OCI-M2 (cell line): ENCODE measurements around the gene KLF13.

ENCODE experiments used
- DNase-seq: peaks from one replicate; lab custom pipeline; 2025; ENCODE audit not compliant: unreplicated experiment; lab: John Stamatoyannopoulos, UW

Gene KLF13

DNA sequence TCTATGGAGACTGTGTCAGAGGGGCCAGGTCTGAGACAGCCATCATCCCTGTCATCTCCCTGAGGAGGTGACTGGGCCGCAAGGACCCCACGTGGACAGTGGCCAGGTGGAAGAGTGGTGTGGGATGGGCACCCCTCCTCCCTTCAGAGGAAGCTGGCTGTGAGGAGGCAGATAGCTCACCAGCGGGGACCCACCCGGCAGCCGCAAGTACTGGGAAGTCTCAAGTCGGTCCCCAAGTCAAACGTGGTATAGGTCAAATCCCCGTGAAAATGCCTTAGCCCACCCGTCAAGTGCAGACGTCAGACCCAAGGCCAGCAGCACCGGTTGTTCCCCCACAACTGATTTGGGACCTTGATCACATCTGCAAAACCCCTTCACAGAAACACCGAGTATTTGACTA lies 12.3 kb upstream of the KLF13 start:
- no peak for DNase-seq

DNA sequence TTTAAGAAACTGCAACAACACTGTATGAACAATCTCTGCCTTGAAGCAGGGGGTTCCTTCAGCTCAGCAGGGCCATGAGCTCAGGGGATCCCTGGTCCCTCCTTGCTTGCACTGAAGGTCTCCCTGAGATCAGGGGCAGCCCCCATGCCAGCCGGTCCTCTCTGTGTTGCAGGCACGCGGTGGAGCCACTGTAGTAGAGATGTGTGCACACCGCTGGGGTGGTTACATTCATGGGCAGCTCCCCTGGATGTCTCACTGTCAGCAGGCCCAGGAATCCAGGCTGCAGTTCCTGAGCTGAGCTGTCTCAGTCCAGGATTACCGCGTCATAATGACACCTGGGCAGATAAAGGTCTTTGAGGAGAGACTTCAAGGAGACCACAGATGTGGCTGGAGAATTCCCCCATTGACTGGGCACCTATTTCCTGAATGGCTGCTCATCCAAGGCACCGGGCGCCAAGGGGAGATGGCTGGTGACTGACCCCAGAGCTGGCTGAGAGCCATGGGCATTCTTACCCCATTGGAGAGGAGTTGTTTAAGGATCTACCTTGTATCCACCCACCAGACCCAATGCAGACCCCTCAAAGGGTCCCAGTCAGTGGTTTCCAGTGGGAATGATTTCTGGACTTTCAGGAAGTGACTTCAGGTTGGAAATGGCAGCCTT lies 10.4 kb upstream of the KLF13 start:
- no peak for DNase-seq

DNA sequence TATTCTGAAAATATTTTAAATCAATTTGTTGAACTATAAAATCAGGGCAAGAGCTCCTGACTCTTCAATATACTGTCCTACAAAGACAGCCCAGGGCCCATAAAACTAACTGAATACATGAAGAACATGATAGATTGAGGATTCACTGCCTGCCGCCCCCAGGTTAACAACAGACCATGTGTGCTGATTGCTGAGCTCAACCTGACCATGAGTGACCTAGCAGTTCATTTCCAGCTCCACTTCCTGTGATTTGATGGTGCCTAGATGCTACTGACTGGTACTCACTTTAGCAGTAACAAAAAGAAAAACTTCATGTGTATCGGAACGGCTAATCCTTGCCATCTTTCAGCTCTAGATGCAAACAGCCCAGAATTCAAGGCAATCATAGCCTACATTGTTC lies 9.6 kb upstream of the KLF13 start:
- DNase-seq, result no peak

DNA sequence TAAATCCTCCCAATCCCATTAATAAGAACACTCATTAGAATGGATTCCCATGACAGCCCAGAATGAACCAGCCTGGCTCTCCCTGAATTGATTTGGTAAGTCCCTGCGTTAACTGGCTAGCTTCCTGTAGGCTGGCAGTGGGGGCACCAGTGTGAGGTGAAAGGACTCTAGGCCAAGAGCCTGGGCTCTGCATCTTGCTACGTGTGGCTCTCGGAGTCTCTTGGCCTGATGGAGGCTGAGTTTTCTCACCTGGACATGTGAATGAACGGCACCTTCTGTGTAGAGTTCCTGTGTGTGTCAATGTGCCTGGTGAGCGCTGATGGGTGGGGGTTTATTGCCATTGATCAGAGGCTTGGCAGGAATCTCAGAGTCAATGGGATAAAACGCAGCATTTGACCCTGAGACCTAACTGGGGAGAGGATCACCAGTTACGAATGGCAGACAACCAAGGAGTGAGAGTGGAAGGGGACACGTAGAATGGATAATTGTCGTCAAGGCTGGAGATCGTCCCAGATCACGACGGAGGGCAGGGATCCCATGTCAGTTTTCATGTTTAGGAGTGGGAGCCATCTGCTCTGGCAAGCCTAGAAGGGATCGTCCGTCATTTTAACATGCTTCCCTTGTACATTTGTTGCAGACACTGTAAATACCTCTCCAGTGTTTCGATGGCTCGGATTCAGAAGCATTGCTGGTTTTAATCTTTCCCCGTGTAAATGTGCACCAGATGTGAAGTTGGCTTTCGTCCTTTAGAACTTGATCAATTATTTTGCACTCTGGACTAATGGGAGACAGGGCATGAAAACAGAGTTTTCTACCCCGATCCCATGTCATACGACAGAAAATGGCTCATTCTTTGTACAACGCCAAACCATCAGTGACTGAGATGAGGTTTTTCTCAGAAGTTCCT lies 9.0 kb upstream of the KLF13 start:
- DNase-seq, result no peak

DNA sequence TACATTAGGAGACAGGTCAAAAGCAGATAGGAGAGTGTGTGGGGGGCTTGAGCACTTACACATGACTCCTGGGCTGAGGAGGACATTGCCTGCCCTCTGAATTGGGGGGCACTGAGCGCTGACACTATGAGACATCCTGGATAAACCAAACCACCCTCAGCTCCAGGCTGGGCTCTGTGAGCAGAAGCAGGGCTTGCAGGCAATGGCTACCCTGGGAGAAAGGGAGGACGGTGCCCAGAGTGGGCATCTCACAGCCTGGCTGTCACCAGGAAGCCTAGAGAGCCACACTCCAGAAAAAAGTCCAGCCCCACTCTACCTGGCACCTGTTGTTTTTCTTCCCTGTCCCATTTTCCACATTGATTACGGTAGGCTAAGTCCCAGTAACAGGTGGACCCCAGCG lies 8.2 kb upstream of the KLF13 start:
- no peak for DNase-seq

DNA sequence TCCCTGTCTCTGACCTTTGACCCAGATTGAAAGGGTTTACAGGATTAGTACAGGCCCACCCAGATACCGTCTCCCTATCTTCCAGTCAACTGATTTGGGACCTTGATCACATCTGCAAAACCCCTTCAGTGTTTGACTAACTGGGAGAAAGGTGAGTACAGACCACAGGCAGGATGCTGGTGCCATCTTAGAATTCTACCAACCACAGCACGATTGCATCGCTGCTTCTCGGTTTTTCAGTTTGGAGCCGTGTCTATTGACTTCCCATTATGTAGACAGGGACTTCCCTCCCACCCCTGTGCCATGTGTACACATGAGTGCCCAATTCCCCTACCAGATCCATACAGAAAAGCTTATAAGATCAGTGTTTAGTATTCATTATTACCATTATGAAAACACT lies 6.6 kb upstream of the KLF13 start:
- DNase-seq, result no peak

DNA sequence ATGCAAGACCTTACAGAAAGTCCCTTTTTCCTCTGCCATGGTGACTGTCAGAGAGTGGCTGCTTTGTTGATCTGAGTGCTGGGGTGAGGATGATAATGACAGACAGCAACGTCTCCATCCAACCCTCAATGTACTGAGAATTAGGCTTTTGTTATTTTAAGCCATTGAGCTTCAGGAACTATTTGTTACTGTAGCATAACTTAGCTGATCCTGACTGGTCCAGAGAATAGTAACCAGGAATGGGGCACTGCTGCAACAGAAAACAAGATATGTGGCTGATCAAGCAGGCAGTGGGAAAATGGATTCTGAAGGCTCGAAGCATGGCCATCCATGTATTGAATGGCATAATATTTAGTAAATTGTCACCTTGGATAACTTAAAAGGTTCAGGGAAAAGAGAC lies 5.2 kb upstream of the KLF13 start:
- DNase-seq, result no peak

DNA sequence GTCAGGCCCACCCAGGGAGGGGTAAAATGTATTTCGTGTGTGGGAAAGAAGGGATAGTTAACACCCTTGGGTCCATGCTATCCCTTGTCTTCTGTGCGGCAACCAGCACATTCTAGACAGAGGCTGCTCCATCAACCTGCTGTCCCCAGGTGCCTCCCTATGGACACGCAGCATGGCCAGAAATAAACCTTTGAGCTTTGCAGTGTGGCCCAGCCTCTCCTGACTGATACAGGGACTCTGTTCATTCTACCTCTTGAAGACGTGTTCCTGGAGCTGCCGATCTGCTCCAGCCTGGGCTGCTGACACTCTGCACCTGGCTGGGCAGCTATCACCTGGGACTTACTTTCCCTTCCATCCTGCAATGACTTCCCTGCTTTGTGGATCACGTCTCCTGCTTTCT lies 4.1 kb upstream of the KLF13 start:
- no peak for DNase-seq

DNA sequence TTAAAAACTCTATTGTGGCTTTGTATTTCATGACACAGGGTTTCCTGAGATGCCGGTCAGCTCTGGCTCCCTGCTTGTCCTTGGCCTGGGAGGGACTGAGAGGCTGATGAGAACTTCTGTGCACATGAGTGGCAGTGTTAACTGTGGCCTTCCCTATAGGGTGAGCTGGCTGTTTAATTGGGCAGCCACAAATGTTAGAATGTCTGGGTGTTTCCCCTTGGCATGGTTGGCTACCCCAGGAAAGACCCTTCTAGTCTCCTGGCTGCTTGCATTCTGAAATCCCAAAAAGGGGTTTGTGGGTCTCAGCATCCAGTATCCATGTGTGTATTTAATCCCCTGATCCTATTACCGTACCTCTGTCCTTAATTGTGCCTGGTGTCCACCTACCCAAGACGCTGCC lies 3.0 kb upstream of the KLF13 start:
- DNase-seq, result no peak

DNA sequence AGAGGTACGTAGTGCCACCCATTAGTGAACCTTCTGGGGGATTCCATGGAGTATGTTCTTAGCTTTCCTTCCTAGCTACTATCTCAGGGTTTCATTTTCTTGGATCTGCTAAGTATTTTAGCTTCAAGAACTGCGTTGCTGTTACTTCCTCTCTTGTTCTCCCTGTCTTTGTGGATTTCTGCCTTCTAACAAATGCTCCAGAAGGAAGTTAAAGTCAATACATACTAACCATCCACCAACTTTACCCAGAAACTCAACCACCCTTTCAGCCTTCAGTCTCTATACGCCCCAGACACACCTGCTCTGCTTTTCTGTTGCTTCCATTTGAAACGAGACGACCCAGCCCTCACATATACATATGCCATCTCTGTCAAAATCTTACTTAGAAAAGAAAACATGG lies 2.4 kb upstream of the KLF13 start:
- no peak for DNase-seq

DNA sequence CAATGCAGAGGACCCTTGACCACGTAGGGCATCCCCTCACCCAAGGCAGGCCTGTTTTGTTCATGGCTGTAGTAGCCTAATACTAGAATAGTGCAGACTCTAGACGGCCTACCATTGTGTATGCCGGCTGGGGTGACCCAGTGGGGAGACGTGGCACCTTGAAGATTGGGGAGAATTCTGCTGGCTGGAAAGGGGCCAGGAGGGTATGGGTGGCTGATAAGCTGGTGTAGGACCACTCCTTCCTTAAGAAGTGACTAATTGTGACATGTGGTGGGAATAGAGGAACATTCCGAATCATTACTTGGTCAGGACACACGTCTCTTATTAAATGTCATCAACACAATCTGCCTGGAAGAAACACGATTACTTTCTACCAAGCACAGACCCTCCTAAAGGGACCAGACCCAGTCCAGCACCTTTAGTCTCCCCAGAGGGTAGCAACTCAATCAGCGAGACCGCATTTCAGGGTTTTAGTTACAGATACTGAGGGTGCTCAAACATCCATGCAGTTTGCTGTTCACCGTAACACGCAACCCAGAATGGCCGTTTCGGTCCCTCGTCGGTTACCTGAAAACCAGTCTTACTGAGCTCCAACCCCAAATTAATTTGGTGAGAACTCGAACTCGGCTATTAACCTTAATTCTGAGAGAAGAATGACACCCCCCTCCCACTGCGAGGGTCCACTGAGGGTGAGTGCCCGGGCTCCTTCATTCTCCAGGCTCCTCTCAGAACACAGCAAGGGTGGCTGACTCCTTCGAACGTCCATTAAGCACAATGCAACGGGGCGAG lies 1.6 kb upstream of the KLF13 start:
- no peak for DNase-seq

DNA sequence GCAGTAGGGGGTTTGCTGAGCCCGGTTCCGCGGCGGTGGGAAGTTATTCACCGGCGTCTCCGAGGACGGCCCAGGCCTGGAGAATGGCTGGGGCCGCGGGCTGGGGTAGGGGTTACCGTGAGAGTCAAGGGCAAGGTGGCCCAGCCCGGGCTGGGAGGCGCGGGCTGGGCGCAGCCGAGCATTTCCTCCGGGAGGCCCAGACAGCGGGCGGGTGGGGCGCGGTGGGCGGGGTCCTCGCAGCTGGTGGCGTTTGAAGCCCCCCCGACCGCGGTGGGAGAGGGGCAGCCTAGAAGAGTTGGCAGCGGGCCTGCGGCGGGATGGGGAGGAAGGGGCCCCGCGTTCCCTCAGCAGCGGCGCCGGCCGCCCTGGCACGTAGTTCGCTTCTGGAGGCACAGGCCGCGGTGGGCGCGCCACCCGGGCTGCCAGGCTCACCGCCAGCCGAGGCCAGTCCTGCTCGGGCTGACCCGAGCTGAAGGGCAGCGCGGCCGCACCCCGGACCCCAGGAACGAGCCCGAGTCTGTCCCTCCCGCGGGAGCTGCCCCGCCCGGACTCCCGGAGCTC lies 960 bp upstream of the KLF13 start:
- DNase-seq, result no peak

DNA sequence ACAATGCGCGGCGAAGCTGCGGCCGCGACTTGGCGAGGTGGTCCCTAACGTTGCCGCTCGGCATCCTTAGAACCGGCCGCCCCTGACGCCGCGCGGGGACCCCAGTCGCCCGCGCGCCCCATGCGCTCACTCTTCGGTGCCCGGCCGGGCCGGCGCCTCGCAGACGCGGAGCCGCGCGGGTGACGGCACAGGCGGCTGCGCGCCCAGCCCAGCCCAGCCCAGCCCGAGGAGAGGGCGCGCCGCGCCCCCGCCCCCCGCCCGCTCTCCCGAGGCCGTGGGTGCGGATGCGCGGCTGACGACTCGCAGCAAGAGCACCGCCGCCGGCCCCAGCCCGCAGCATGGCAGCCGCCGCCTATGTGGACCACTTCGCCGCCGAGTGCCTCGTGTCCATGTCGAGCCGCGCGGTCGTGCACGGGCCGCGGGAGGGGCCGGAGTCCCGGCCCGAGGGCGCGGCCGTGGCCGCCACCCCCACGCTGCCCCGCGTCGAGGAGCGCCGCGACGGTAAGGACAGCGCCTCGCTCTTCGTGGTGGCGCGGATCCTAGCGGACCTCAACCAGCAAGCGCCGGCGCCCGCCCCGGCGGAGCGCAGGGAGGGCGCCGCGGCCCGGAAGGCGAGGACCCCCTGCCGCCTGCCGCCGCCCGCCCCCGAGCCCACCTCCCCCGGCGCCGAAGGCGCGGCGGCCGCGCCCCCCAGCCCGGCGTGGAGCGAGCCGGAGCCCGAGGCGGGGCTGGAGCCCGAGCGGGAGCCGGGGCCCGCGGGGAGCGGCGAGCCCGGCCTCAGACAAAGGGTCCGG lies 437 bp downstream of the KLF13 start:
- no peak for DNase-seq

DNA sequence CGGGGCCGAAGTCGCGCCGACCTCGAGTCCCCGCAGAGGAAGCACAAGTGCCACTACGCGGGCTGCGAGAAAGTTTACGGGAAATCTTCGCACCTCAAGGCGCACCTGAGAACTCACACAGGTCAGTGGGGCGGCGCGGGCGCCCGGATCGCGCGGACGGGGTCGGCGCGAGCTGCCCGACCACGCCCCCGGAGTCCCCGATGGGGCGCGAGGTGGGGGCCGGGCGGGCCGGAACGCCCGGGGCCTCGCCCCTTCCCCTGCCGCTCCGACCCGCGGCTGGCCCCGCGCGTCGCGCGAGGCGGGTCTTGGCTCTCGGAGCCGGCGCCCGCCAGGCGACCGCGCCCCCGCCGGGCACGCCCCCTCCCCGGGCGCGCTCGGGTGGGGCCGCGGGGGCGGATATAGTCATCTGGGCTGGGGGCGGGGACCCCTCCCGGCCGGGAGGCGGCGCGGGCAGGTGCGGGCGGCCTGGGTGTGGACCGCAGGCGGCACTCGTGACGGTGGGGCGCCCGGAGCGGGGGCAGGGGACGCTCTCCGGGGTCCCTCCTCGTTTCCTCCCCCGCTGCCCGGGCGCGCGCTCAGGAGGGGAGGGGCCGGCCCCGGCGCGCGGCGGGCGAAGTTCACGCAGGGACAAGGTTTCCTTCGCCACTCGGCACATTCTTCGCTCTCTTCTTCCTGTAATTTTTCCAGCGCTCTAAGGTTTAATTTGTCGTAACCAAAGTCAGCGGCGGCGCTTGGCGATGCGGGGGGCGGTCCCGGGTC lies 1.2 kb downstream of the KLF13 start:
- DNase-seq, result no peak

DNA sequence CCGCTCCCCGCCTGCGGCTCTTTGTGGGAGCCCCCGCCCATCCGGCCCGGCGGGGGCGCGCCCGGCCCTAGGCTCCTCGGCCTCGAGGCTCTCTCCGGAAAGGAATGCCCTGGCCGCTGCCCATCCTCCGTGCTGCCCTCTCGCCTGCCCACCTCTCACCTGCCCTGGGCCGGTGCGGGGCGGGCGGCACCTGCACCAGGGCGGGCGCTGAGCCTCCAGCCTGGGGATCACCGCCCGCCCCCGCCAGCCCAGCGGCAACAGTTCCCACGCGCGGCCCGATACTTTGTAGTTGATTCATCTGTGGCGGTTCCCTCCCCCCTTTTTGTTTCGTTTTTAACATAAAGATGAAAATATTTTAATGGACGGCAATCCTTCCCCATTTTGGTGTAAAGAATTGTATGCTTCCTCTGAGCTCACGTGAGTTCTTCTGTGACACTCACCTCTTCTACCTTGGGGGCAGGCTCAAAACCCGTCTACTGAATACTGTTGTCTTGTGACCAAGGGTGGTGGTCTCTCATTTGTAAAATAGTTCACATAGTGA lies 1.9 kb downstream of the KLF13 start:
- no peak for DNase-seq

DNA sequence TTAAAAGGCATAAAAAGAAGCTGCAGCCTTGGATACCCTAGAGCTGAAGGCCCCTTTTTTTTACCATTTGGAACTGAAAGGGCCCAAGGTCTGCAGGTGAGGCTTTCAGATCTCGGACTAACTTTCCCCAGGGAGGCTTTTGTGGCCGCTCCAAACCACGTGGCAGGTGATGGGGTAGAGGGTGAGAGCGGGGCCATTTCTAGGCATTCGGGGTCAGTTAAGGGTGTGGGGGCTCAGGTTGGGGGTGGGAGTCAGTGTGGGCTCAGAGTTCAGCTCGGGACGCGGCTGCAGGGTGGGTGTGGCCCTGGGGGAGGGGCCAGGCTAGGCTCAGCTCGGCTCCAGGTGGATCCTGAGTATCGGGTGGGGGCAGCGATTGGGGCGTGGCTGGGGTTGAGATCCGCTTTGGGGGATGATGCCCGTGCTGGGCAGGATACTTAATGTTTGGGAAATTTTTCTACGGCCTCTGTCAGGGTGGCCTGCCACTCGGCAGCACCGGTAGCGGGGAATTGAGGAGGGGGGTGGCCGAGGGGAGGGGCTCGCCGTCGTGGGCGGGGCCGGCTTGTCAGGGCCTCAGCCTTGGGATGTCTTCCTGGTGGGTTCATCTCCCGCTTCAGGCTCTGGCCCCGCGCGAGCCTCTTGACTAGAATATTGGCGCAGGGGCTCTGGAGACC lies 2.5 kb downstream of the KLF13 start:
- DNase-seq, result no peak

DNA sequence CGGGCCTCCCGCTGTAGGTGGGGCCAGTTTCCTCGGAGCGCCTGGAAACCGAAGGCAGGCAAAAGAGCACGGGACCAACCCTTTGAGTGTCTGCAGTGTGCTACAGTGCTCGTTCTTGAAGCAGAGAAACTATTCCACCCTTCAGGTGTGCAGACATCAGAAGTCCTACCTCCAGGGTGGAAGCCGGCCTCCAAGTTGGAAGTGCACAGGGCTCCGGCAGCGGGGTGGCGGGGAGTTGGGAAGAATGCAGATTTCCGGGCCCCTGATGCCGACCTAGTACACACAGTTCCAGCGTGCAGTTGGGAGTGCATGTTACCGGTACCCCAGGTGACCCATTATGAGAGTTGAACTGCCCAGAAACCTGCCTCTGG lies 3.0 kb downstream of the KLF13 start:
- no peak for DNase-seq

DNA sequence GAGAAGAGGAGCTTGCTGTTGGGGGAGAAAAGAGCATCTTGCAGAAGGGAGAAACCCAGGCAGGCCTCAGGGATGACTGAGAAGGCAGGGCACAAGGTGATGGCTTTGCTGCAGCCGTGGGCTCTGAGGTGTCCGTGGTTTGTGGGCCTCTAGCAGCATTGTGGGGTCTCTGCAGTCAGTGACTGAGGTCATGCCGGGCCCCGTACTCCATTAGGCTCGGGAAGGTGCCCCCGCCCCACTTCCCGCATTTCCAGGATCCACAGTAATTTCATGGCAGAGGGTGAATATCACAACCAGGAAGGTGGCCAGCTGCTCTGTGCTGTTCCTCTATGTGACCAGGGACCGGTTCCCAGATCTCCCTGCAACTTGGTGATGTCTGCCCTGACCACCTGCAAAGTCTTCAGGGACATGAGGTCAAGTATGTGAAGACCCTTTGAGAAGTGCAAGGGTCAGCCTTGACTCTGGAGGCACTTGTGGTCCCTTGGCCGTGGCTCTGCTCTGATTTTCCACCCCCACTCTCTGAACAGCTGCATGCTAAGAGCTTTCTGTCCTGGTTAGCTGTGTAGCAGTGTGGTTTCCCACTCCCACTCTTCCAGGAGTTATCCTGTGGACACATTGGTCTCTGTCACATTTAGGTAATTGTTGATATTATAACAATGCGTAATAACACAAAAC lies 3.6 kb downstream of the KLF13 start:
- DNase-seq, result no peak

DNA sequence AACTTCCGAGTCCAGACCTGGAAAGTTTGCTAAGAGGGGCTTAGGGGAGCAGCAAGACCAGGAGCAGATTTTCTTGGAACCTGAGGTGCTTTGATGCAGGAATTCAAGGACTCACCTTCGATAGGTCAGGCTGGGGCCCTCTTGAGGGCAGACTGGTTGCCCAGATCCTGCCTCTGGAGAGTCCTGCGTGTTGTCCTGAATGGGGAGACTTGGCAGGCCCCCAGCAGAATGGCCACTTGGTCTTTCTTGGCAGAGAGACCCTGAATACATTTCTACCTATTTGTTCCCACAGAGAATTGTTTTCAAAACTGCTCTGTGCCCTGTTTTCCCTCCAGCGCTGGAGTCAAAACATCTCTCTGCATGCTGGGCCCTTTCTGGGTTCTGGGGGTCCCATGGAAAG lies 4.2 kb downstream of the KLF13 start:
- DNase-seq, result no peak
